NCI-H146 treated with DMSO at 0.1 percent for 48 hours (cell line): ENCODE data around the gene SUMO3.

ENCODE experiments used
- DNase-seq: peaks from one replicate; lab custom pipeline; 2025; ENCODE audit not compliant: unreplicated experiment; lab: John Stamatoyannopoulos, UW

Gene SUMO3

GRCh38 chr21:44804762-44805161 lies 13.1 kb downstream of the SUMO3 start:
- DNase-seq = no peak

GRCh38 chr21:44803651-44804050 lies 14.2 kb downstream of the SUMO3 start:
- no peak for DNase-seq

GRCh38 chr21:44802396-44803153 lies 15.3 kb downstream of the SUMO3 start:
- DNase-seq = no peak

GRCh38 chr21:44801468-44802395 lies 16.1 kb downstream of the SUMO3 start, which contains the start of gene UBE2G2:
Gene UBE2G2 (minus strand): TSS chr21:44801820. CDS start chr21:44801748, 72 bp downstream.
- peak; percentile 32 for DNase-seq

- DNase-seq = no peak
These were observed 16.8 kb downstream of the SUMO3 start for GRCh38 chr21:44800971-44801467.

GRCh38 chr21:44800103-44800502 lies 17.8 kb downstream of the SUMO3 start:
- no peak for DNase-seq

- no peak for DNase-seq
These were observed 18.2 kb downstream of the SUMO3 start for GRCh38 chr21:44799646-44800045.

- DNase-seq = no peak
These were observed 20.1 kb downstream of the SUMO3 start for GRCh38 chr21:44797775-44798174.

- no peak for DNase-seq
These were observed 22.5 kb downstream of the SUMO3 start for GRCh38 chr21:44795342-44795741.

GRCh38 chr21:44793592-44794374 lies 24.1 kb downstream of the SUMO3 start:
- no peak for DNase-seq

GRCh38 chr21:44792702-44793591 lies 24.9 kb downstream of the SUMO3 start:
- DNase-seq = peak; percentile 6

GRCh38 chr21:44791993-44792392 lies 25.9 kb downstream of the SUMO3 start:
- DNase-seq = no peak

- DNase-seq = no peak
These were observed 26.6 kb downstream of the SUMO3 start for GRCh38 chr21:44791246-44791645.

- DNase-seq = no peak
These were observed 27.5 kb downstream of the SUMO3 start for GRCh38 chr21:44790368-44790767.

GRCh38 chr21:44789880-44790279 lies 28.0 kb downstream of the SUMO3 start:
- DNase-seq = no peak

GRCh38 chr21:44785620-44786335 lies 32.1 kb downstream of the SUMO3 start:
- peak; percentile 50 for DNase-seq

GRCh38 chr21:44784810-44785209 lies 33.1 kb downstream of the SUMO3 start:
- DNase-seq = no peak

GRCh38 chr21:44783020-44783696 lies 34.7 kb downstream of the SUMO3 start:
- DNase-seq = no peak
